WI38 (cell line): ENCODE data around the gene A1BG.

ENCODE experiments used
- H3K4me3 ChIP-seq: 2 replicates; pipeline ENCODE4 v1.5.1; 2011; ENCODE audit warnings: low read depth, mild to moderate bottlenecking, control low read depth, low read length
- CTCF ChIP-seq: IDR thresholded peaks from 2 replicates; pipeline ENCODE4 v1.5.1; 2012; ENCODE audit warnings: low read depth, mild to moderate bottlenecking, control low read depth, low read length

A1BG gene

GRCh38 chr19:58326501-58326913, 26.8 kb downstream of the A1BG start:
- peak overlapping the region; percentile 90 for H3K4me3 ChIP-seq
- TF ChIP-seq CTCF: no peak

GRCh38 chr19:58325311-58326022, 27.8 kb downstream of the A1BG start:
- TF ChIP-seq CTCF: no peak
- peak overlapping the region; percentile 90 for H3K4me3 ChIP-seq

GRCh38 chr19:58319241-58319640, 34.1 kb downstream of the A1BG start:
- no peak for TF ChIP-seq CTCF
- no peak overlapping the region for H3K4me3 ChIP-seq

- H3K4me3 ChIP-seq: no peak overlapping the region
- TF ChIP-seq CTCF: no peak
These were observed 35.0 kb downstream of the A1BG start for GRCh38 chr19:58318297-58318696.

- no peak for TF ChIP-seq CTCF
These were observed 35.7 kb downstream of the A1BG start for GRCh38 chr19:58317476-58318072.

GRCh38 chr19:58315580-58315979, 37.7 kb downstream of the A1BG start:
- no peak for TF ChIP-seq CTCF
- no peak overlapping the region for H3K4me3 ChIP-seq

More at GRCh38 chr19:58317476-58318072, 35.7 kb downstream of the A1BG start:
- no peak overlapping the region for H3K4me3 ChIP-seq

GRCh38 chr19:58311345-58311865, 41.9 kb downstream of the A1BG start:
- TF ChIP-seq CTCF: no peak
- H3K4me3 ChIP-seq: no peak overlapping the region
